Stimulated activated CD8-positive, alpha-beta memory T cell treated with anti-CD3 and anti-CD28 coated beads, Interleukin-4, amount 100 ng/mL, for 24 hours (primary cell): ENCODE data around the gene TDRD1.

Experiments
- DNase-seq: peaks from one replicate; pipeline ENCODE4 v3.0.0-alpha.2; 2020; ENCODE audit warnings: low read depth

The TDRD1 gene

GRCh38 chr10:114174695-114175188 is 4.4 kb upstream of the TDRD1 start:
- no peak for DNase-seq

DNA sequence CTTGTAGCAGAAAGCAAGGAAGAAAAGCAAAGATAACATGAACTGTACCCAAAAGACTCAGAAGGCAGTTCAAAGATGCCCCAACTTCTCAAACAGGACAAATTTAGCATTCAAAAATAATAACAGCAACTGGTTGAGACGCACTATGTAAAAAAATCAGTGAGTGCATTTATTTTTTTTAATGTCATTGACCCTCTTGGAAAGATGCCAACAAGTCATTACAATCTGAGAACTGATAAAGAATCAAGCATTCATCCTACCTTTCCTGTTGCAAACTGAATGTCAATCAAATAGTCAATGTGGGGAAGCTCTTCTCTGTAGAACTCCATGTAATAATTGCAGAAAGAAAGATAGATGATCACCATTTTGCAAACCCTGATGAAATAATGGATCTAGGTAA is 3.5 kb upstream of the TDRD1 start:
- no peak for DNase-seq

GRCh38 chr10:114176511-114176910 is 2.6 kb upstream of the TDRD1 start:
- DNase-seq: no peak

DNA sequence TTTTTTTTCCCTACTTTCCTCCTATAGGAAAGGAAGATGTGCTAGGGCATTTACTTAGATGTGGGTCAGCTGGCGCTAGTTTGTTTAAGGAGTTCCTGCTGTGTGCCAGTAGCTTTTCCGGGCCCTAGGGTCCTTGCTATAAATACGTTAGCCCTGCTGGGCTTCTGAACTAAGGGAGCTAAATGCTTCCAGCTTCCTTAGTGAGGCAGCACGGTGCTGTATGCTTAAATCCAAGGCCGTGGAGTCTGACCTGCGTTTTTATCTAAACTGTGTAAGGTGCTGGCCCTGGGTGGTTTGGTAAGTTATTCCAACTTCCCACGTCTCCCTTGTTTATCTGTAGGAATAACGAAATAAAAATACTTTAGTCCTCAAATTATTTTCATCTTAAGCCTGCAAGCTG is 594 bp downstream of the TDRD1 start:
- no peak for DNase-seq

DNA sequence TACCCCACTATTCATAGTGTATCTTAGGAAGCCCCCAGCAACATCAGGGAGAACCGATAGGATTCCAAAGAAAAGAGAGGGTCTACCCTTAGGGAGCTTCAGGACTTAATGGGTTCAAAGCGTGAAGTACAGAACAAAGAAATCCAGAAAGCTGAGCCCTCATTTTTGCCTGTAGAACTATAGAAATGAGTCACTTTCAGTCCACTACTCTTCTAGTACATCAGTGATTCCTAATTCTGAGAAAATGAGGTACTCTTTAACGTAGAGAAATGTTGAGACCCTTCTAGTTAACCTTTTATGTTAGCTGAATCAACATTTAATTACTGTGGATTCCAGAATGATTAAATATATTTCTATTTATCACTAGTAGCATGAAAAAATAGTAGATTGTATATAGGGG is 1.8 kb downstream of the TDRD1 start:
- no peak for DNase-seq

- DNase-seq: no peak
These were observed 2.8 kb downstream of the TDRD1 start for GRCh38 chr10:114181971-114182370.

DNA sequence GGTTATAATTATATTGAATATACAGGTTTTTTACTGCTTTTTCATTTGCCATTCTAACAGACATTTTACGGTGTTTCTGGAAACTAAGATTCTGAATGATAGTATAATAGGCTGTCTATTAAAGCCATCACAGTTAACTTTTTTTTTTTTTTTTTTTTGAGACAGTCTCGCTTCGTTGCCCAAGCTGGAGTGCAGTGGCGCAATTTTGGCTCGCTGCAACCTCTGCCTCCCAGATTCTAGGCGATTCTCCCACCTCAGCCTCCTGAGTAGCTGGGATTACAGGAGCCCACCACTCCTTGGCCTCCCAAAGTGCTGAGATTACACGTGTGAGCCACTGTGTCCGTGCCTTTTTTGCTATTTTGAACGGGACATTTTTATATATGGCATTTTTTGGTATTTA is 4.4 kb downstream of the TDRD1 start:
- DNase-seq: no peak

DNA sequence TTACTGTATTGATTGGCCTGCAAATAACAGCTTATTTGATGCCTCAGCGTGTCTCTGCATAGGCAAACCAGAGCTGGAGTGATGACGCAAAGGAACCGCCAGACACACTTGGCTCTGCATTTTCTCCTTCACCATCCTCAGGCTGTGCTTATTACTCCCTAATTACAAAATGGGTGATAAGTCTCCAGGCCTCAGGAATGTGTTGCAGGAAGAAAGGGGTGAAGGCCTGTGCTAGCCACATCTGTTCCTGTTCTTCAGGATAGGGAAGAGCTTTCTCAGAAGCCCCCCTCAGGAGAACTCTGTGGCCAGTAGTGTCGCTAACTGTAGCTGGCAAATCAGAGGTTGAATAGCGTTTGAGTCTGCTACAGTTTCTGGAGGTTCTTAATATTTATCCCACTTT is 5.1 kb downstream of the TDRD1 start:
- no peak for DNase-seq

GRCh38 chr10:114188001-114188400 is 8.8 kb downstream of the TDRD1 start:
- no peak for DNase-seq

DNA sequence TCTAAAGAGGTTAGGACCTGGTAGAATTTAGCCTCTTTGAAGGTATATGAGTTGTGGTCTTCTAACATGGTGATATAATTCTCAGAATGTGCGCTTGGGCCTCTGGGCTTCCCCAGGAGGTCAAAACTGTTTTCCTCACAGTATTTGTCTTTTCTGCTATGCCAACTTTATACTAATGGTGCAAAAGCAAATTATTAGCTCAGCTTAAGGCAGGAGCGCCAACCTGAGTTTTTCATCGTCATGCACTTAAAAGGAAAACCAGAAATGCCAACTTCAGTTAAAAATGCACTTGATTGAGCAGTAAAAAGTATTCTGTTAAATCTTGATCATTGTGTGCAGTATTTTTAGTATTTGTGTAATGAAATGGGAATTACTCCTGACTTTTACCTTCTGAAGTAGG is 9.7 kb downstream of the TDRD1 start:
- DNase-seq: no peak

DNA sequence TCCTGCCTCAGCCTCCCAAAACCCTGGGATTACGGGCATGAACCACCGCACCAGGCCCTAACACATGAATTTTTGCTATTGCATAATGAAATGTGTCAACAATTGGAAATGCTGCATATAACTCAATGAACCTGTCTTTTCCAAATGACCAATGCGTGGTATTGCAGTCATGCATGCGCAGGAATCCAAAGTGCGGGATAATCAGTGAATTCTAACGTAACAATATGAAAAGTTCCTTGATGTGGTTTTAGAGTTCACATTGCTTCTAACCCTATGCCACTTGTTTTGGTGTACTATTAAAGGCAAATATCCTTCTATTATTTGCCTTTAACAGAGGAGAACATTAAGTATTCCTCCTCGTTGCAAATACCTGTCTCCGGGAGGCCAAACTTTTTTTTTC is 10.5 kb downstream of the TDRD1 start:
- DNase-seq: no peak

DNA sequence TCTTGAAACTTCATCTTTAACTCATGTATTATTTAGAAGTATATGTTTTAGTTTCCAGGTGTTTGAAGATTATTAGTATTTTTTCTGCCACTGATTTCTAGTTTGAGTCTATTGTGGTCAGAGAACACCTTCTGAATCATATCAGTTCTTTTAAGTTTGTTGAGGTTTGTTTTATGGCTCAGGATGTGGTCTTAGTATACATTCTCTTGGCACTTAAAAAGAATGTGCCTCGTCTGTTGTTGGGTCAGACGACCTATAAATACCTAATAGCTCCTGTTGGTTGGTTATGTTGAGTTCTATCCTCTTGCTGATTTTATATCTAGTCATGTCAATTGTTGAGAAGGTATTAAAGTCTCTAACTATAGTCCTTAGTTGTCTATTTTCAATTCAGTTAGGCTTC is 15.9 kb downstream of the TDRD1 start:
- no peak for DNase-seq

DNA sequence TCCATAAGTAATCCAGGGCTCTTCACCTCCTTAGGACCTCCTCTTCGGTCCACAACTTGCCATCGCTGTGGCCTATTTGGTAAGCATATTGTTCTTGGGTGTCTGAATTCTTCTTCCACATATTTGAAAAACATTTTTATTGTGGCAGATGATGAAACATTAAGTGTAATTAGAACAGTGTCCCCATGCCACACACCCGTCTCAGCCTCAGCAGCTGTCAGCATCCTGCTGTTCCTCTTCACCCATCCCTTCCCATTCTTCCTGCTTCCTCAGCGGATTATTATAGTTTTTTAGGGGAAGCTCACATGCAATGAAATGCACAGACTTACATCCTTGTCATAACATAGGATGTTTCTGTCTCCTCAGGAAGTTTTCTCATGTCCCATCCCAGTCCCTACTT is 20.1 kb downstream of the TDRD1 start:
- no peak for DNase-seq

GRCh38 chr10:114202812-114203211 is 23.7 kb downstream of the TDRD1 start:
- no peak for DNase-seq

GRCh38 chr10:114206902-114207301 is 27.7 kb downstream of the TDRD1 start:
- no peak for DNase-seq

DNA sequence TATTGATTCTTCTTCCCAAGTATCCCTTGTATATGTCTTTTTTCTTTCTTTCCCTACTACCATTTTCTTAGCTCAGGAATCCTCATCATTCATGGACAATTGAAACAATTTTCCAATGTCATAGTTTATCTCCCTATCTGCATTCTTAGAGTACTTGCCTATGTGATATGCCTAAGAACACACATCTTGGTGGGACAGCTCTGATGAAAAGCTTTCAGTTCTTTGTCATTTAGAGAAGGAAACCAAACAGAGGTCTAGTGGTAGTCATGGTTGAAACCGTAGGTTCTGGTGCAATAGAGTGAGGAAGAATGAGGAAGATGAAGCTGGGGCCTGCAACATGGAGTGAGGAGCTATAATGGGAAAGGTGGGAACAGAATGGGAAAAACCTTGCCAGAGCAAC is 28.2 kb downstream of the TDRD1 start:
- DNase-seq: no peak

DNA sequence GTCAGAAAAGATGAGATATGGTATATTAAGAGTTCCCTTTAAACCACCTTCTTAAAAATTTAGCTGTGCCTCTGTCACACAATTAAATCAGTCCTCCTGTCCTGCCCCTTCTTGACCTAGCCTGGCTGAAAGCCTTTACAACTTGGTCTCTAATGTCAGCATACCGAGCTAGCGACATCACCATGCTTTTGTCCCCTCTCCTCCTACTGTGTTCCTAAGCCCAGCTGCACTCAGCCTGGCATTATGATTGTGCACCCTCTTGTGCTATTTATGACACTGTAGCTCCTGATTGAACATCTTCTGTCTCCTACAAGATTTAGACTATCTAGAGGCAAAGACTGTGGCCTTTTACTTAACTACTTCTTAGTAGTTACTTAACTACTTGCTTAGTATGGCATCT is 29.2 kb downstream of the TDRD1 start:
- DNase-seq: no peak

DNA sequence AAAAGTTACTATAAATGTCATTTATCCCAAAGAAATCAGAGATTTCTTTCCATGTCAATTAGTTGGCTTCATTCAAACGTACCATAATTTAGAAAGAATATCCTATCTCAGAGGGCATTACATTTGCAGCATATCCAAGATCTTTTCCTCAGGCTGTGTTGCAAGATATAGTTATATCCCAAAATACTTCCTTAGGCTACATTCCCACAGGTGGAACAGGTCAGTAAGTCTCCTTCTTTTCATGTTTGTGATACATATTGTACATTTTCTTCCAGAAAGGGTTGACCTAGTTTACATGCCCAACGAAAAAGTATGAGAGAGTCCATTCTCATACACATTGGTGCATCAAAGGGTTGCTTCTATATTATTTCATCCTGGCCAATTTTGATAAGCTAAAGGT is 33.0 kb downstream of the TDRD1 start:
- no peak for DNase-seq

- no peak for DNase-seq
These were observed 35.9 kb downstream of the TDRD1 start for GRCh38 chr10:114215033-114215432.

GRCh38 chr10:114220281-114220680 is 41.1 kb downstream of the TDRD1 start:
- DNase-seq: no peak

GRCh38 chr10:114221235-114221634 is 42.1 kb downstream of the TDRD1 start:
- DNase-seq: no peak

DNA sequence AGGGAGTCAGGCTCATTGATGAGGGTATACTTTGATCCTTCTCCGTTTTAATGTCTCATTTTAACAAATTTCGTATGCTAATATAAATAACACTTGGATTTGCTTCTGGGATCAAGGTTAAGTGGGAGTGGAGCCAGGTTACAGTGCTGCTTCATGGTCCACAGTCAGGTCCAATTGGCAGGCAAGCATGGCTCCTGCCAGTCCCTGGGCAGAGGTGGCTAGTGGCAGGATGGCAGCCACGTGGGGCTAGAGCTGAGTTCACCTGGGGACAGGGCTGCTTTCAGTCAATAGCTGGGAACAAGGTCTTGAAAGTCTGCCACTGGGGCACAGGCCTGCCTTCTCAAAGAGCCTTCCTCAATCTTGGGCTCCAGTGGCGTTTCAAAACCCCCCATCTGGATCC is 43.9 kb downstream of the TDRD1 start:
- DNase-seq: no peak

- DNase-seq: no peak
These were observed 49.0 kb downstream of the TDRD1 start for GRCh38 chr10:114228156-114228555.

DNA sequence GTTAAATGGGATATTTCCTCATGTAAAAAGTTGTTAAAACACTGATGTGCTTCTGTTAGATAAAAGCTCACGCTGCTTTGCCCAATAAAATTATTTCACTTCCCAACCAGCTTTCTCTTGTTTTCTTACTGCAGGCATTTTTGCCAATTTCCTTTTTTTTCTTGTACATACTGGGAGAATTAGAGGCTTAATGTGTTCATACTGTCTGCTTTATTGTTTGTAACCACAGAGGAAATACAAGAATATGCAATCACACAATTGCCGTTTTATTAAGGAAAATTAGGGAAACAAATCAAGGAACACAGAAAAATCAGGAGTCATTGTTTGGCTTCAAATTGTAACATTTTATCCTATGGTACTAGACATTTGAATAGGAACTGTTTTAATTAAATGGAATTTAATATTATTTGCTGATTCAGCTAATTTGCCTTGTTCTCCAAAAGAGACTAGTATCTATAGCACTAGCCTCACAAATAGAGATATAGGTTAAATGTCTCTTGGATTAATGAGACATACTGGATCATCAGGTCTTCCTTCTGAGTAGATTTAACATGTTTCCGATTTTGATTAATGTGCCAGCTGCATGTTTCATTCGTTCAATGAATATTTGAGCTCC is 53.5 kb downstream of the TDRD1 start:
- no peak for DNase-seq

- DNase-seq: no peak
These were observed 54.3 kb downstream of the TDRD1 start for GRCh38 chr10:114233482-114233881.
